ENCODE results near the gene PRDM15.

DNA sequence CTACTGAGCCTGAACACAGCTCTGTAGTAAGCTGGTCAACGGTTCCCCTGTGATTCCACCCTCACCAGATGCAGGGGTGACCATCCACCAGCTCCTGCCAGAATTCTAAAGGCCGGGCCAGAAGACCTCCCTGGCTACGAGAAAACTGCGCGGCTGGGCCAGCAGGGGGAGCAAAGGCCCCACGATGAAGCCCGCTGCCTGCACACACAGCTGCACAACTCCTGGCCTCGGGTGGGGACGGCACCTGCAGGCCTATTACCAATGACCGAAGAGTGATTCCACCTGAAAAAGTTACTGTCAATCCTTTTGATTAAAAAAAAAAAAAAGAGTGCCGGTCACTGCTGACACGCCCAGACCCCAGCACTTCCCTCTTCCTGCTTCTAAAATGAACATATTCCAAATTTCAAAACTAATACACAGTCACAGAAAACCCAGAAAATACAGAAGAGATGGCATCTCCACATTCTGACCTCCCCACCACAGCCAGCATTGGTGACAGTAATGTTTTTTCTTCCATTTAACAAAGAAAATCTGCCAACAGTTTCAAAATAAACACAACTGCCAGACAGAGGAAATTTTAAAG lies 62.5 kb downstream of the PRDM15 start:
- TF ChIP-seq, protein P1, sequence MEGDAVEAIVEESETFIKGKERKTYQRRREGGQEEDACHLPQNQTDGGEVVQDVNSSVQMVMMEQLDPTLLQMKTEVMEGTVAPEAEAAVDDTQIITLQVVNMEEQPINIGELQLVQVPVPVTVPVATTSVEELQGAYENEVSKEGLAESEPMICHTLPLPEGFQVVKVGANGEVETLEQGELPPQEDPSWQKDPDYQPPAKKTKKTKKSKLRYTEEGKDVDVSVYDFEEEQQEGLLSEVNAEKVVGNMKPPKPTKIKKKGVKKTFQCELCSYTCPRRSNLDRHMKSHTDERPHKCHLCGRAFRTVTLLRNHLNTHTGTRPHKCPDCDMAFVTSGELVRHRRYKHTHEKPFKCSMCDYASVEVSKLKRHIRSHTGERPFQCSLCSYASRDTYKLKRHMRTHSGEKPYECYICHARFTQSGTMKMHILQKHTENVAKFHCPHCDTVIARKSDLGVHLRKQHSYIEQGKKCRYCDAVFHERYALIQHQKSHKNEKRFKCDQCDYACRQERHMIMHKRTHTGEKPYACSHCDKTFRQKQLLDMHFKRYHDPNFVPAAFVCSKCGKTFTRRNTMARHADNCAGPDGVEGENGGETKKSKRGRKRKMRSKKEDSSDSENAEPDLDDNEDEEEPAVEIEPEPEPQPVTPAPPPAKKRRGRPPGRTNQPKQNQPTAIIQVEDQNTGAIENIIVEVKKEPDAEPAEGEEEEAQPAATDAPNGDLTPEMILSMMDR (conservative IDR thresholded peaks at IDR 0.05 in 1 of 2, IDR thresholded peaks at IDR 0.05 in 1 of 2; ENCODE audit: low read depth in 1 of 2, low read length in 2 of 2) = peak; percentile 76 to 83
- TF ChIP-seq EZH2 (IDR thresholded peaks at IDR 0.05; ENCODE audit: low read length, missing control alignments) = no peak

All from fibroblast of lung (primary cell).